Measurements from ENCODE around the gene ZNF581. TPM values are rescaled to one million over a fixed set of nuclear protein-coding genes. Genes with fewer than 3 reads are reported as not detected.

The ZNF581 gene
- total RNA-seq, 3 donors from 2014 or later (not counting 1 experiment from before 2014, with no cell fraction given) = 15.4 to 21.9 (median 19.0) TPM

DNA sequence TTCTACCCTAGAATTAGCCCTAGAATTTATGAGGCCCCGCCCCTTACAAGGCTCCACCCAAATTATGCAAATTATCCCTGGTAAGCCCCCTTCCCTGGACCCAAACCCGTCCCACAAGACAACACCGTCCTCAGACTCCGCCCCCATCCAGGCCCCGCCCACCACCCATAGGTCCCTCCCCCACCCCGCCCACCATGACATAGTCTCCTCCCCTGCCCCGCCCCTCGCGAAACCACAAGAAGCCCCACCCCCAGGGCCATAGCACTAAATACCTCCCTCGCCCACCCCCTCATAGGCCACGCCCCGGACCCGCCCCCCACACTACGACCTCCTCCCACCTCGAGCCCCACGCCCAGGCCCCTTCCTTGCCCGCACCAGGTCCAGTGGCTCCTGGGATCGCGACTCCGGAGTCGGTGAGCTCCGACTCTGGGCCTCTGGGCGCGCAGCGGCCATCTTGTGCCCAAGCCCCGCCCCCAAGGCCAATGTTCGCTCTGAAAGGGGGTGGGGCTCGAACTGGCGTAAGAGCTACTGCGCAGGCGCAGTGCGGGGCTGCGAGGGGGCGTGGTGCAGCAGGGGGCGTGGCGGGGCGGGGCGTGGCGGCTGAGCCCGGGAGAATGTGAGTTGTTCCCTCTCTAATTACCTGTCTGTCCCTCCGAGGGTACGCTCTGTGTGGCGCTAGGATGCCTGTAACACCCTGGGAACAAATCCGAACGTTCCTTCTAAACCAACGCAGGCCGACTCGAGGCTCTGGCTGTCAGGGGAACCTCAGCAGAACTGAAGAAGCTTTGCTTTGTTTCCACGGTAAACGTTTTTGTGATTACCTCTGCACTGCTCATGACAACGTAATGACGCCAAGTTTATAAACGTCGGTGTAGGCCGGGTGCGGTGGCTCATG, 19.1 kb upstream of the ZNF581 start, which contains the start of gene ZNF784:
TSS of gene ZNF784 (minus strand) at position 458 of the 895 bp plus-strand sequence. CDS start at position 453, 5 bp downstream.
- Mint-ChIP-seq H3K4me3 (peak within 1 kb of the TSS; percentile 87), H3K27me3 (ENCODE audit: low read depth in 2 of 2) (no peaks in the 10 kb centered on the region), H3K9me3 (no peaks in the 10 kb centered on the region), H3K4me1 (peaks cover 14 to 27% of the 10 kb centered on the region in 2 donors), H3K36me3 (no peaks in the 10 kb centered on the region), H3K27ac (peak within 1 kb of the TSS; percentile 88 to 98)
- Histone ChIP-seq H3K9me3 (ENCODE audit: control insufficient read depth, insufficient read depth, low read length) (no peaks in the 10 kb centered on the region), H3K4me1 (ENCODE audit: control insufficient read depth, insufficient read depth, low read length) (peaks cover 19% of the 10 kb centered on the region), H3K27ac (ENCODE audit: low read length) (peak within 1 kb of the TSS; percentile 97), H3K4me3 (ENCODE audit: low read length) (peak within 1 kb of the TSS; percentile 64), H3K36me3 (ENCODE audit: control insufficient read depth, insufficient read depth, low read length) (no peaks in the 10 kb centered on the region), H3K27me3 (ENCODE audit: control insufficient read depth, insufficient read depth, low read length) (no peaks in the 10 kb centered on the region)
- under 1% methylated on average over 52 of the region's 56 CpGs for WGBS (ENCODE audit: insufficient coverage)
- ATAC-seq (peak; percentile 87 to 95 (median 89)), DNase-seq (peak; percentile 95 to 98)
- TF ChIP-seq, protein P1, sequence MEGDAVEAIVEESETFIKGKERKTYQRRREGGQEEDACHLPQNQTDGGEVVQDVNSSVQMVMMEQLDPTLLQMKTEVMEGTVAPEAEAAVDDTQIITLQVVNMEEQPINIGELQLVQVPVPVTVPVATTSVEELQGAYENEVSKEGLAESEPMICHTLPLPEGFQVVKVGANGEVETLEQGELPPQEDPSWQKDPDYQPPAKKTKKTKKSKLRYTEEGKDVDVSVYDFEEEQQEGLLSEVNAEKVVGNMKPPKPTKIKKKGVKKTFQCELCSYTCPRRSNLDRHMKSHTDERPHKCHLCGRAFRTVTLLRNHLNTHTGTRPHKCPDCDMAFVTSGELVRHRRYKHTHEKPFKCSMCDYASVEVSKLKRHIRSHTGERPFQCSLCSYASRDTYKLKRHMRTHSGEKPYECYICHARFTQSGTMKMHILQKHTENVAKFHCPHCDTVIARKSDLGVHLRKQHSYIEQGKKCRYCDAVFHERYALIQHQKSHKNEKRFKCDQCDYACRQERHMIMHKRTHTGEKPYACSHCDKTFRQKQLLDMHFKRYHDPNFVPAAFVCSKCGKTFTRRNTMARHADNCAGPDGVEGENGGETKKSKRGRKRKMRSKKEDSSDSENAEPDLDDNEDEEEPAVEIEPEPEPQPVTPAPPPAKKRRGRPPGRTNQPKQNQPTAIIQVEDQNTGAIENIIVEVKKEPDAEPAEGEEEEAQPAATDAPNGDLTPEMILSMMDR (IDR thresholded peaks at IDR 0.05) = no peak
- intact Hi-C loops (cut with micrococcal nuclease) = loop anchor here (1.0 kb wide), 1 partner anchor 25 kb away; the partner anchor contains the start of gene FIZ1

DNA sequence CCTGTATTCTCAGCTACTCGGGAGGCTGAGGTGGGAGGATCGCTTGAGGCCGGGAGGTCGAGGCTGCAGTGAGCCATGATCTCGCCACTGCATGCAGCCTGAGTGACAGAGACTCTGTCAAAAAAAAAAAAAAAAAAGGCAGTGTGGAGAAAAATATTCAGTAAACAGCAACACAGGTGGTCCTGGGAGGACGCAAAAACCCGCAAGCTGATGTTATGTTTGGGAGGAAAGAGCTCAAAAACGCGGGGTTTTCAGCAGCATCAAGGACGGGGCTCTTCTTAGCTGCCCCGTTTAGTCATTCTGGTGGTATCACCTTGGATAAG, 18.5 kb upstream of the ZNF581 start:
- 56% methylated on average over 11 of the region's 11 CpGs for WGBS (ENCODE audit: insufficient coverage)
- ATAC-seq = no peak

DNA sequence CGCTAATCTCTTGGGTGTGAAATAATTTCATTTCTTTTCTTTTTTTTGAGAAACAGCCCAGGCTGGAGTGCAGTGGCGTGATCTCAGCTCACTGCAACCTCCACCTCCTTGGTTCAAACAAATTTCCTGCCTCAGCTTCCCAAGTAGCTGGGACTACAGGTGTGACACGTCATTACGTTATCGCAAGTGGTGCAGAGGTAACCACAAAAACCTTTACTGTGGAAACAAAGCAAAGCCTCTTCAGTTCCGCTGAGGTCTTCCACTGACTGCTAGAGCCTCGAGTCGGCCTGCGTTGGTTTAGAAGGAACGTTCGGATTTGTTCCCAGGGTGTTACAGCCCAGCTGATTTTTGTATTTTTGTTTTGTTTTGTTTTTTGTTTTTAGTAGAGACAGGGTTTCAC, 17.1 kb upstream of the ZNF581 start:
- no peak overlapping the region for H3K27ac Mint-ChIP-seq
- no peaks in the 10 kb centered on the region for H3K27me3 ChIP-seq (ENCODE audit: control insufficient read depth, insufficient read depth, low read length)
- ATAC-seq (no peak), DNase-seq (peak in 1 of 2 donors; percentile 90)
- H3K9me3 ChIP-seq (ENCODE audit: control insufficient read depth, insufficient read depth, low read length) = no peaks in the 10 kb centered on the region
- H3K4me3 Mint-ChIP-seq = peak overlapping the region; percentile 6
- H3K27ac ChIP-seq (ENCODE audit: low read length) = no peak overlapping the region
- no peaks in the 10 kb centered on the region for H3K9me3 Mint-ChIP-seq
- H3K4me1 ChIP-seq (ENCODE audit: control insufficient read depth, insufficient read depth, low read length) = peaks cover 10% of the 10 kb centered on the region
- H3K27me3 Mint-ChIP-seq (ENCODE audit: low read depth in 2 of 2) = no peaks in the 10 kb centered on the region
- intact Hi-C loops (cut with micrococcal nuclease) = no loop called here
- H3K36me3 Mint-ChIP-seq = no peaks in the 10 kb centered on the region
- TF ChIP-seq, protein P1 (IDR thresholded peaks at IDR 0.05) = no peak
- WGBS (ENCODE audit: insufficient coverage) = 68% methylated on average over 10 of the region's 11 CpGs
- H3K36me3 ChIP-seq (ENCODE audit: control insufficient read depth, insufficient read depth, low read length) = no peaks in the 10 kb centered on the region
- H3K4me1 Mint-ChIP-seq = peaks cover 14 to 18% of the 10 kb centered on the region in 2 donors
- no peak overlapping the region for H3K4me3 ChIP-seq (ENCODE audit: low read length)

More for the DNA sequence above, 18.5 kb upstream of the ZNF581 start:
- Histone ChIP-seq H3K4me1 (ENCODE audit: control insufficient read depth, insufficient read depth, low read length) (peaks cover 19% of the 10 kb centered on the region), H3K27ac (ENCODE audit: low read length) (peak overlapping the region; percentile 97), H3K27me3 (ENCODE audit: control insufficient read depth, insufficient read depth, low read length) (no peaks in the 10 kb centered on the region), H3K36me3 (ENCODE audit: control insufficient read depth, insufficient read depth, low read length) (no peaks in the 10 kb centered on the region), H3K4me3 (ENCODE audit: low read length) (peak overlapping the region; percentile 64), H3K9me3 (ENCODE audit: control insufficient read depth, insufficient read depth, low read length) (no peaks in the 10 kb centered on the region)
- intact Hi-C loops (cut with micrococcal nuclease) = no loop called here
- Mint-ChIP-seq H3K9me3 (no peaks in the 10 kb centered on the region), H3K27ac (peak overlapping the region; percentile 88 to 98), H3K36me3 (no peaks in the 10 kb centered on the region), H3K4me3 (peak overlapping the region; percentile 87), H3K4me1 (peaks cover 14 to 27% of the 10 kb centered on the region in 2 donors), H3K27me3 (ENCODE audit: low read depth in 2 of 2) (no peaks in the 10 kb centered on the region)
- DNase-seq = no peak
- TF ChIP-seq, protein P1 (IDR thresholded peaks at IDR 0.05) = no peak

Measured in natural killer cell (primary cell).